Stomach smooth muscle (tissue), 2 donors: ENCODE data around the gene TBL1Y.
"Not testable (repeated sequence)": the region's sequence is repeated elsewhere in the genome, so short reads cannot be mapped to it uniquely, and the experiment has no call there.

ENCODE experiments used
- H3K27ac ChIP-seq: one replicate; pipeline ENCODE4 v1.7.0; 2013; ENCODE audit warnings: mild to moderate bottlenecking, low read length, inconsistent platforms
- H3K27me3 ChIP-seq, 2 donors: one replicate each; pipeline ENCODE4 v1.7.0; 2013; ENCODE audit warnings: low read length in 2 of 2; ENCODE audit not compliant: insufficient read depth in 2 of 2, control insufficient read depth in 1 of 2
- H3K36me3 ChIP-seq, 2 donors: one replicate each; pipeline ENCODE4 v1.7.0; 2013; ENCODE audit warnings: low read length in 2 of 2; ENCODE audit not compliant: control insufficient read depth in 2 of 2, insufficient read depth in 2 of 2
- H3K4me1 ChIP-seq: one replicate; pipeline ENCODE4 v1.7.0; 2013; ENCODE audit warnings: low read length; ENCODE audit not compliant: control insufficient read depth, insufficient read depth
- H3K4me3 ChIP-seq, 2 donors: one replicate each; pipeline ENCODE4 v1.7.0; 2013; ENCODE audit warnings: low read length in 2 of 2
- H3K9ac ChIP-seq, 2 donors: one replicate each; pipeline ENCODE4 v1.7.0; 2013; ENCODE audit warnings: low read length in 2 of 2, mild to moderate bottlenecking in 1 of 2
- H3K9me3 ChIP-seq, 2 donors: one replicate each; pipeline ENCODE4 v1.7.0; 2013; ENCODE audit warnings: low read length in 2 of 2; ENCODE audit not compliant: control insufficient read depth in 2 of 2
- donor health status: healthy.
- donor health status: Pancreatic carcinoma.

Gene TBL1Y

GRCh38 chrY:7080548-7080947, 170.1 kb downstream of the TBL1Y start:
- H3K27ac ChIP-seq, H3K36me3 ChIP-seq, H3K9me3 ChIP-seq, H3K9ac ChIP-seq, H3K4me3 ChIP-seq, H3K27me3 ChIP-seq, H3K4me1 ChIP-seq: not testable (repeated sequence)

- no peak overlapping the region for H3K9ac ChIP-seq
- H3K9me3 ChIP-seq: no peaks in the 10 kb centered on the region
Observed at GRCh38 chrY:7085606-7086005, 175.1 kb downstream of the TBL1Y start.

GRCh38 chrY:7092836-7093235, 182.3 kb downstream of the TBL1Y start:
- Histone ChIP-seq H3K27me3 (no peaks in the 10 kb centered on the region), H3K4me1 (no peaks in the 10 kb centered on the region), H3K4me3 (no peak overlapping the region), H3K9ac (no peak overlapping the region), H3K36me3 (no peaks in the 10 kb centered on the region), H3K27ac (no peak overlapping the region), H3K9me3 (no peaks in the 10 kb centered on the region)

More at GRCh38 chrY:7085606-7086005, 175.1 kb downstream of the TBL1Y start:
- H3K27me3 ChIP-seq: no peaks in the 10 kb centered on the region
- H3K4me3 ChIP-seq: no peak overlapping the region
- H3K36me3 ChIP-seq: no peaks in the 10 kb centered on the region
- H3K27ac ChIP-seq: no peak overlapping the region
- H3K4me1 ChIP-seq: no peaks in the 10 kb centered on the region

- Histone ChIP-seq H3K36me3 (no peaks in the 10 kb centered on the region), H3K27me3 (no peaks in the 10 kb centered on the region), H3K9ac (no peak overlapping the region), H3K4me1 (no peaks in the 10 kb centered on the region), H3K27ac (no peak overlapping the region), H3K9me3 (no peaks in the 10 kb centered on the region), H3K4me3 (no peak overlapping the region)
Observed at GRCh38 chrY:7094365-7094764, 183.9 kb downstream of the TBL1Y start.

GRCh38 chrY:7097021-7097420, 186.5 kb downstream of the TBL1Y start:
- Histone ChIP-seq H3K27ac (no peak overlapping the region), H3K27me3 (no peaks in the 10 kb centered on the region), H3K9me3 (no peaks in the 10 kb centered on the region), H3K9ac (no peak overlapping the region), H3K4me3 (no peak overlapping the region), H3K4me1 (no peaks in the 10 kb centered on the region), H3K36me3 (no peaks in the 10 kb centered on the region)

- H3K27ac ChIP-seq: no peak overlapping the region
- H3K4me3 ChIP-seq: no peak overlapping the region
- H3K4me1 ChIP-seq: no peaks in the 10 kb centered on the region
- no peaks in the 10 kb centered on the region for H3K27me3 ChIP-seq
- H3K9me3 ChIP-seq: no peaks in the 10 kb centered on the region
- no peaks in the 10 kb centered on the region for H3K36me3 ChIP-seq
- no peak overlapping the region for H3K9ac ChIP-seq
Observed at GRCh38 chrY:7099742-7100141, 189.2 kb downstream of the TBL1Y start.

- no peak overlapping the region for H3K9ac ChIP-seq
- H3K9me3 ChIP-seq: no peaks in the 10 kb centered on the region
- no peak overlapping the region for H3K4me3 ChIP-seq
- no peaks in the 10 kb centered on the region for H3K27me3 ChIP-seq
- no peak overlapping the region for H3K27ac ChIP-seq
- H3K4me1 ChIP-seq: no peaks in the 10 kb centered on the region
- H3K36me3 ChIP-seq: no peaks in the 10 kb centered on the region
Observed at GRCh38 chrY:7102680-7103079, 192.2 kb downstream of the TBL1Y start.

- Histone ChIP-seq H3K36me3 (no peaks in the 10 kb centered on the region), H3K27me3 (no peaks in the 10 kb centered on the region), H3K9me3 (no peaks in the 10 kb centered on the region), H3K4me3 (no peak overlapping the region), H3K4me1 (no peaks in the 10 kb centered on the region), H3K9ac (no peak overlapping the region), H3K27ac (no peak overlapping the region)
Observed at GRCh38 chrY:7107179-7107578, 196.7 kb downstream of the TBL1Y start.

- Histone ChIP-seq H3K27me3 (no peaks in the 10 kb centered on the region), H3K4me1 (no peaks in the 10 kb centered on the region), H3K9me3 (no peaks in the 10 kb centered on the region), H3K27ac (no peak overlapping the region), H3K4me3 (no peak overlapping the region), H3K9ac (no peak overlapping the region), H3K36me3 (no peaks in the 10 kb centered on the region)
Observed at GRCh38 chrY:7110086-7110485, 199.6 kb downstream of the TBL1Y start.

- Histone ChIP-seq H3K9me3 (no peaks in the 10 kb centered on the region), H3K9ac (no peak overlapping the region), H3K4me1 (no peaks in the 10 kb centered on the region), H3K36me3 (no peaks in the 10 kb centered on the region), H3K27me3 (no peaks in the 10 kb centered on the region), H3K27ac (no peak overlapping the region), H3K4me3 (no peak overlapping the region)
Observed at GRCh38 chrY:7115871-7116270, 205.4 kb downstream of the TBL1Y start.

GRCh38 chrY:7122202-7122601, 211.7 kb downstream of the TBL1Y start:
- Histone ChIP-seq H3K27me3 (no peaks in the 10 kb centered on the region), H3K9ac (no peak overlapping the region), H3K9me3 (no peaks in the 10 kb centered on the region), H3K36me3 (no peaks in the 10 kb centered on the region), H3K4me3 (no peak overlapping the region), H3K4me1 (no peaks in the 10 kb centered on the region), H3K27ac (no peak overlapping the region)
